A673 (cell line): ENCODE results near the gene CASP2. TPM values are rescaled to one million over a fixed set of nuclear protein-coding genes. Genes with fewer than 3 reads are reported as not detected.

Experiments
- BruUV-seq: library from RNA; stranded (reverse); fragments of 400-500 nt; replicated peaks from 2 replicates; lab custom pipeline; 2021; lab: Mats Ljungman, UMichigan
- CTCF ChIA-PET: fragments of 300-600 bp; sonication (Branson Sonifier 250); formaldehyde crosslinking; loops from one replicate; lab custom pipeline; 2022; ENCODE audit warnings: antibody characterized with exemption; lab: Charles Lee
- POLR2A ChIA-PET: fragments of 300-600 bp; sonication (Branson Sonifier 250); formaldehyde crosslinking; loops from one replicate; lab custom pipeline; 2022; ENCODE audit warnings: antibody characterized with exemption; ENCODE audit not compliant: low non-redundant PET; lab: Charles Lee
- DNase-seq: peaks from one replicate; pipeline ENCODE4 v3.0.0-alpha.2; 2015; ENCODE audit warnings: low spot score
- H3K27ac ChIP-seq: fragments of 200-600 bp; sonication (generic); 2 replicates; pipeline ENCODE4 v1.5.1; 2016; ENCODE audit warnings: mixed run types, low read depth, mild to moderate bottlenecking, mixed read lengths, antibody characterized with exemption, low read length; ENCODE audit not compliant: poor library complexity, severe bottlenecking
- H3K27me3 ChIP-seq: fragments of 200-600 bp; sonication (generic); replicated peaks from 2 replicates; pipeline ENCODE4 v1.6.1; 2017; ENCODE audit warnings: mixed run types, low read depth, mild to moderate bottlenecking, mixed read lengths, antibody characterized with exemption, low read length; ENCODE audit not compliant: insufficient read depth, poor library complexity
- H3K36me3 ChIP-seq: fragments of 200-600 bp; sonication (generic); 2 replicates; pipeline ENCODE4 v1.6.1; 2016; ENCODE audit warnings: mixed run types, mild to moderate bottlenecking, mixed read lengths, antibody characterized with exemption, low read length; ENCODE audit not compliant: insufficient read depth, poor library complexity, severe bottlenecking
- H3K4me1 ChIP-seq: fragments of 200-600 bp; sonication (generic); 2 replicates; pipeline ENCODE4 v1.6.1; 2017; ENCODE audit warnings: mixed run types, mild to moderate bottlenecking, mixed read lengths, antibody characterized with exemption, low read length; ENCODE audit not compliant: insufficient read depth, poor library complexity, severe bottlenecking
- H3K4me3 ChIP-seq: fragments of 200-600 bp; sonication (generic); 2 replicates; pipeline ENCODE4 v1.5.1; 2016; ENCODE audit warnings: low read depth, mixed run types, mild to moderate bottlenecking, mixed read lengths, low read length; ENCODE audit not compliant: poor library complexity, severe bottlenecking
- H3K9me3 ChIP-seq: fragments of 200-600 bp; sonication (generic); 2 replicates; pipeline ENCODE4 v1.6.1; 2016; ENCODE audit warnings: mixed run types, low read depth, mild to moderate bottlenecking, mixed read lengths, antibody characterized with exemption, low read length; ENCODE audit not compliant: poor library complexity, severe bottlenecking
- EZH2 ChIP-seq: fragments of 200-600 bp; sonication (generic); IDR thresholded peaks from 2 replicates; pipeline ENCODE4 v1.6.1; 2017; ENCODE audit warnings: borderline replicate concordance, low read depth, mild to moderate bottlenecking, mixed read lengths, antibody characterized with exemption, low read length; ENCODE audit not compliant: poor library complexity, severe bottlenecking
- intact Hi-C: fragments of 100-400 bp; cut with micrococcal nuclease; formaldehyde crosslinking; loops from one replicate; pipeline ENCODE4 v1.10.0; 2022; ENCODE audit not compliant: unreplicated experiment
- total RNA-seq: library from RNA; stranded (reverse); gene quantifications from 2 replicates; pipeline ENCODE4 v1.2.3, GENCODE V29; 2021
- TF ChIP-seq, protein P1 (sequence below): fragments of 300-800, 200-600 bp; sonication (generic); conservative IDR thresholded peaks from 2 replicates; pipeline ENCODE4 v1.5.1; 2017; ENCODE audit warnings: low read depth, mild to moderate bottlenecking, antibody characterized with exemption, low read length, moderate library complexity, mixed read lengths

CASP2 gene
- total RNA-seq, 1 experiment from 2014 or later = 76.8 TPM

DNA sequence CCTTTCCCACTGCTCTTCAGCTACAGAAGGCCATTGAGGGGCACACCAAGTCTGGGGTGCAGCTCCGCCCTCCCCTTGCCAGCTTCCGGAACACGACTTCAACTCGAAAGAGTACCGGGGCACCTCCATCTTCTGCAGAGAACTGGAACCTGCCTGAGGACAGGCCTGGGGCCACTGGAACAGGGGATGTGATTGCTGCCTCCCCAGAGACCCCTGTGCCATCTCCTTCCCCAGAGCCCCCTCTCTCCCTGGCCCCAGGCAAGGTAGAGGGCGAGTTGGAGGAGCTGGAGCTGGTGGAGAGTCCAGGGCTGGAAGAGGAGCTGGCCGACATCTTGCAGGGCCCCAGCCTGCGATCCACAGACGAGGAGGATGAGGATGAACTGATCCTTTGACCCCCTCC, 63.4 kb downstream of the CASP2 start:
- no peaks in the 10 kb centered on the region for H3K9me3 ChIP-seq
- no peak overlapping the region for H3K27ac ChIP-seq
- POLR2A ChIA-PET = no interaction called here
- intact Hi-C loops = no loop called here
- CTCF ChIA-PET = no interaction called here
- H3K36me3 ChIP-seq = no peaks in the 10 kb centered on the region
- no peak for DNase-seq
- no peaks in the 10 kb centered on the region for H3K4me1 ChIP-seq
- no TSS peak for BruUV-seq
- no peak overlapping the region for H3K4me3 ChIP-seq
- TF ChIP-seq, protein P1, sequence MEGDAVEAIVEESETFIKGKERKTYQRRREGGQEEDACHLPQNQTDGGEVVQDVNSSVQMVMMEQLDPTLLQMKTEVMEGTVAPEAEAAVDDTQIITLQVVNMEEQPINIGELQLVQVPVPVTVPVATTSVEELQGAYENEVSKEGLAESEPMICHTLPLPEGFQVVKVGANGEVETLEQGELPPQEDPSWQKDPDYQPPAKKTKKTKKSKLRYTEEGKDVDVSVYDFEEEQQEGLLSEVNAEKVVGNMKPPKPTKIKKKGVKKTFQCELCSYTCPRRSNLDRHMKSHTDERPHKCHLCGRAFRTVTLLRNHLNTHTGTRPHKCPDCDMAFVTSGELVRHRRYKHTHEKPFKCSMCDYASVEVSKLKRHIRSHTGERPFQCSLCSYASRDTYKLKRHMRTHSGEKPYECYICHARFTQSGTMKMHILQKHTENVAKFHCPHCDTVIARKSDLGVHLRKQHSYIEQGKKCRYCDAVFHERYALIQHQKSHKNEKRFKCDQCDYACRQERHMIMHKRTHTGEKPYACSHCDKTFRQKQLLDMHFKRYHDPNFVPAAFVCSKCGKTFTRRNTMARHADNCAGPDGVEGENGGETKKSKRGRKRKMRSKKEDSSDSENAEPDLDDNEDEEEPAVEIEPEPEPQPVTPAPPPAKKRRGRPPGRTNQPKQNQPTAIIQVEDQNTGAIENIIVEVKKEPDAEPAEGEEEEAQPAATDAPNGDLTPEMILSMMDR = no peak
- TF ChIP-seq EZH2 = no peak
- H3K27me3 ChIP-seq = peaks cover 16% of the 10 kb centered on the region

DNA sequence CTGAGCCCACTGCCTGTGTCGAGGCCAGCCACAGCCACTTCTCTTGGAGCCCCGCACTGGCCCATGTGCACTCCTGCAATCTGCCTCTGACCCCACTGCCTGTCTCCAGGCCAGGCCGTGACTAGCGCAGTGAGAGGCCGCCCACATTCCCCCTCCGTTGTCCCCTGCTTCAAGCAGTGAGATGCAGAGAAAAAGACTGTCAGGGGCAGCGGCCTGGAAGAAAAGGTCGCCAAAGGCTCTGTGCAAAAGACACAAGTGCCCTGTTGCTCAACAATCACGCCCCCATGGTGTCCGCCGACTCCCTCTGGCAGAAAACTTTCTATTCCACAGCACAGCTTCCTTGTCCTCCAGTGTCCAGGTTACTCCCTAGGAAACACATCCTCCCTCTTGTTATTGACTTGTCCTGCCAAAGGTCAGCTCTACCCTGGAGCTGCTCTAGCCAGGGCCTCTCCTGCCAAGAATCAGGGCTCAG, 64.4 kb downstream of the CASP2 start:
- TF ChIP-seq, protein P1 = no peak
- no peak for TF ChIP-seq EZH2
- no peaks in the 10 kb centered on the region for H3K4me1 ChIP-seq
- intact Hi-C loops = no loop called here
- ChIA-PET CTCF (no interaction called here), POLR2A (no interaction called here)
- no peaks in the 10 kb centered on the region for H3K9me3 ChIP-seq
- DNase-seq = no peak
- peaks cover 10% of the 10 kb centered on the region for H3K27me3 ChIP-seq
- no TSS peak for BruUV-seq
- no peaks in the 10 kb centered on the region for H3K36me3 ChIP-seq
- H3K27ac ChIP-seq = no peak overlapping the region
- H3K4me3 ChIP-seq = no peak overlapping the region

DNA sequence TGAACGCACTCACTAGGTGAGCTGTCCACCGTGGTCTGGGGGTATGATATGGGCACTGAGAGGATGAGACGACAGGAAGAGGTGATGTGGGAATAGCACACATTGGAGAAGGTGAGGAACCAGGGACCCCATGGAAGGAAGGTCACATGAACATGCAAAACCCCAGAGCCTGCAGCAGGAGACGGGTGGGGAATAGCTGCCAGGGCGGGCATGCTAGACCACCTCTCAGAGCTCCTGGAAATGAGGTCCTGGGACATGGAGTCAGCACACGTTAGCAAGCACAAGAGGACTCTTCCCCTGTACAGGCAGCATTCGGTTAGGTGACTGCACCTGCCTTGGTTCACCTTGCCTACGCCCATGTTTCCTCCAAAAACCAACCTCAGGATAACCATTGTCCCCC, 66.2 kb downstream of the CASP2 start:
- H3K4me3 ChIP-seq = no peak overlapping the region
- H3K27me3 ChIP-seq = peaks cover 4% of the 10 kb centered on the region
- H3K36me3 ChIP-seq = no peaks in the 10 kb centered on the region
- no peaks in the 10 kb centered on the region for H3K9me3 ChIP-seq
- intact Hi-C loops = no loop called here
- no peak for TF ChIP-seq EZH2
- TF ChIP-seq, protein P1 = no peak
- no TSS peak for BruUV-seq
- H3K27ac ChIP-seq = no peak overlapping the region
- no peak for DNase-seq
- ChIA-PET CTCF (no interaction called here), POLR2A (no interaction called here)
- H3K4me1 ChIP-seq = no peaks in the 10 kb centered on the region
